Measurements from ENCODE around the gene NF1.
"Not testable (repeated sequence)": the region's sequence is repeated elsewhere in the genome, so short reads cannot be mapped to it uniquely, and the experiment has no call there.

The NF1 gene

DNA sequence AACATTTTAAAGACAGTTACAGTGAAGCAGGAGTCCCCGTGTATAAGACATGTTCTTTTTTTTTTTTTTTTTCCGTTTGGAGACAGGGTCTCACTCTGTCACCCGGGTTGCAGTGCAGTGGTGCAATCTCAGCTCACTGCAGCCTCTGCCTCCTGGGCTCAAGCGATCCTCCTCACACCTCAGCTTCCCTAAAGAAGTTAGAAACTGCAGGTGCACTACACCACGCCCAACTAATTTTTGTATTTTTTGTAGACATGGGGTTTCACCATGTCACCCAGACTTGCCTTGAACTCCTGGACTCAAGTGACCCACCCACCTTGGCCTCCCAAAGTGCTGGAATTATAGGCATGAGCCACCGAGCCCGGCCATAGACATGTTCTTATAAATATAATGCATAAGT, 216.1 kb downstream of the NF1 start:
- Histone ChIP-seq H3K4me2 (ENCODE audit: low read length) (peak overlapping the region; percentile 91), H3K4me3 (ENCODE audit: low read depth, low read length, poor library complexity, severe bottlenecking) (peak overlapping the region; percentile 58), H3K9me3 (ENCODE audit: low read length) (no peaks in the 10 kb centered on the region), H3K36me3 (ENCODE audit: insufficient read depth, low read length) (peaks cover 24% of the 10 kb centered on the region), H4K20me1 (ENCODE audit: insufficient read depth, low read length) (no peaks in the 10 kb centered on the region), H3F3A (ENCODE audit: insufficient read depth, low read length) (peaks cover 11% of the 10 kb centered on the region), H2AFZ (ENCODE audit: low read length) (no peak overlapping the region), H3K27ac (ENCODE audit: low read depth, low read length, poor library complexity, severe bottlenecking) (peak overlapping the region; percentile 98), H3K9me2 (ENCODE audit: low read depth, low read length) (no peaks in the 10 kb centered on the region), H3K9ac (ENCODE audit: low read length) (peak overlapping the region; percentile 82), H3K27me3 (ENCODE audit: insufficient read depth, low read length) (no peaks in the 10 kb centered on the region), H3K79me2 (ENCODE audit: insufficient read depth, low read length) (peaks cover 39% of the 10 kb centered on the region), H3K4me1 (ENCODE audit: insufficient read depth, low read length, severe bottlenecking) (peaks cover 74% of the 10 kb centered on the region)
- TF ChIP-seq, protein P1, sequence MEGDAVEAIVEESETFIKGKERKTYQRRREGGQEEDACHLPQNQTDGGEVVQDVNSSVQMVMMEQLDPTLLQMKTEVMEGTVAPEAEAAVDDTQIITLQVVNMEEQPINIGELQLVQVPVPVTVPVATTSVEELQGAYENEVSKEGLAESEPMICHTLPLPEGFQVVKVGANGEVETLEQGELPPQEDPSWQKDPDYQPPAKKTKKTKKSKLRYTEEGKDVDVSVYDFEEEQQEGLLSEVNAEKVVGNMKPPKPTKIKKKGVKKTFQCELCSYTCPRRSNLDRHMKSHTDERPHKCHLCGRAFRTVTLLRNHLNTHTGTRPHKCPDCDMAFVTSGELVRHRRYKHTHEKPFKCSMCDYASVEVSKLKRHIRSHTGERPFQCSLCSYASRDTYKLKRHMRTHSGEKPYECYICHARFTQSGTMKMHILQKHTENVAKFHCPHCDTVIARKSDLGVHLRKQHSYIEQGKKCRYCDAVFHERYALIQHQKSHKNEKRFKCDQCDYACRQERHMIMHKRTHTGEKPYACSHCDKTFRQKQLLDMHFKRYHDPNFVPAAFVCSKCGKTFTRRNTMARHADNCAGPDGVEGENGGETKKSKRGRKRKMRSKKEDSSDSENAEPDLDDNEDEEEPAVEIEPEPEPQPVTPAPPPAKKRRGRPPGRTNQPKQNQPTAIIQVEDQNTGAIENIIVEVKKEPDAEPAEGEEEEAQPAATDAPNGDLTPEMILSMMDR (IDR thresholded peaks at IDR 0.05; ENCODE audit: low read length) = no peak
- TF ChIP-seq EZH2 (IDR thresholded peaks at IDR 0.05; ENCODE audit: borderline replicate concordance, low read length) = no peak

GRCh38 chr17:31311526-31311925, 216.7 kb downstream of the NF1 start:
- Histone ChIP-seq H3K4me3 (ENCODE audit: low read depth, low read length, poor library complexity, severe bottlenecking) (peak overlapping the region; percentile 58), H3K9me2 (ENCODE audit: low read depth, low read length) (no peaks in the 10 kb centered on the region), H3K9me3 (ENCODE audit: low read length) (no peaks in the 10 kb centered on the region), H3K9ac (ENCODE audit: low read length) (peak overlapping the region; percentile 82), H2AFZ (ENCODE audit: low read length) (no peak overlapping the region), H3K4me1 (ENCODE audit: insufficient read depth, low read length, severe bottlenecking) (peaks cover 81% of the 10 kb centered on the region), H3K27me3 (ENCODE audit: insufficient read depth, low read length) (no peaks in the 10 kb centered on the region), H3K79me2 (ENCODE audit: insufficient read depth, low read length) (peaks cover 39% of the 10 kb centered on the region), H3K4me2 (ENCODE audit: low read length) (peak overlapping the region; percentile 91), H3K36me3 (ENCODE audit: insufficient read depth, low read length) (peaks cover 23% of the 10 kb centered on the region), H3K27ac (ENCODE audit: low read depth, low read length, poor library complexity, severe bottlenecking) (peak overlapping the region; percentile 98), H3F3A (ENCODE audit: insufficient read depth, low read length) (peaks cover 11% of the 10 kb centered on the region), H4K20me1 (ENCODE audit: insufficient read depth, low read length) (no peaks in the 10 kb centered on the region)
- TF ChIP-seq EZH2 (IDR thresholded peaks at IDR 0.05; ENCODE audit: borderline replicate concordance, low read length) = no peak
- TF ChIP-seq, protein P1 (IDR thresholded peaks at IDR 0.05; ENCODE audit: low read length) = no peak

GRCh38 chr17:31312223-31312622, 217.4 kb downstream of the NF1 start:
- H2AFZ ChIP-seq (ENCODE audit: low read length); H3K27me3 ChIP-seq (ENCODE audit: insufficient read depth, low read length); H3K9me2 ChIP-seq (ENCODE audit: low read depth, low read length); H4K20me1 ChIP-seq (ENCODE audit: insufficient read depth, low read length); H3K9me3 ChIP-seq (ENCODE audit: low read length): not testable (repeated sequence)
- Histone ChIP-seq H3K4me1 (ENCODE audit: insufficient read depth, low read length, severe bottlenecking) (peaks cover 88% of the 10 kb centered on the region), H3K79me2 (ENCODE audit: insufficient read depth, low read length) (peaks cover 44% of the 10 kb centered on the region), H3F3A (ENCODE audit: insufficient read depth, low read length) (peaks cover 11% of the 10 kb centered on the region), H3K36me3 (ENCODE audit: insufficient read depth, low read length) (peaks cover 16% of the 10 kb centered on the region), H3K4me3 (ENCODE audit: low read depth, low read length, poor library complexity, severe bottlenecking) (peak overlapping the region; percentile 58), H3K27ac (ENCODE audit: low read depth, low read length, poor library complexity, severe bottlenecking) (peak overlapping the region; percentile 98), H3K9ac (ENCODE audit: low read length) (peak overlapping the region; percentile 82), H3K4me2 (ENCODE audit: low read length) (peak overlapping the region; percentile 91)
